ENCODE data around the gene ANXA6. TPM values are rescaled to one million over a fixed set of nuclear protein-coding genes. Genes with fewer than 3 reads are reported as not detected.
A peak's percentile ranks its signal among the peaks of the same experiment; 100 is the strongest.

ANXA6 gene
- total RNA-seq, 1 donor from 2014 or later: 224 TPM

GRCh38 chr5:151060742-151061141, 96.8 kb downstream of the ANXA6 start:
- peaks cover 9% of the 10 kb centered on the region for H3K4me1 Mint-ChIP-seq (ENCODE audit: unreplicated experiment)
- no peak overlapping the region for H3K4me3 Mint-ChIP-seq (ENCODE audit: unreplicated experiment)
- peaks cover 43% of the 10 kb centered on the region for H3K36me3 Mint-ChIP-seq (ENCODE audit: low read depth, unreplicated experiment)
- TF ChIP-seq CTCF (IDR thresholded peaks at IDR 0.05; ENCODE audit: unreplicated experiment): no peak
- H3K27ac Mint-ChIP-seq (ENCODE audit: unreplicated experiment): no peak overlapping the region
- no peaks in the 10 kb centered on the region for H3K9me3 Mint-ChIP-seq (ENCODE audit: unreplicated experiment)
- peaks cover 11% of the 10 kb centered on the region for H3K27me3 Mint-ChIP-seq (ENCODE audit: unreplicated experiment)
- DNase-seq (ENCODE audit: low spot score): no peak

DNA sequence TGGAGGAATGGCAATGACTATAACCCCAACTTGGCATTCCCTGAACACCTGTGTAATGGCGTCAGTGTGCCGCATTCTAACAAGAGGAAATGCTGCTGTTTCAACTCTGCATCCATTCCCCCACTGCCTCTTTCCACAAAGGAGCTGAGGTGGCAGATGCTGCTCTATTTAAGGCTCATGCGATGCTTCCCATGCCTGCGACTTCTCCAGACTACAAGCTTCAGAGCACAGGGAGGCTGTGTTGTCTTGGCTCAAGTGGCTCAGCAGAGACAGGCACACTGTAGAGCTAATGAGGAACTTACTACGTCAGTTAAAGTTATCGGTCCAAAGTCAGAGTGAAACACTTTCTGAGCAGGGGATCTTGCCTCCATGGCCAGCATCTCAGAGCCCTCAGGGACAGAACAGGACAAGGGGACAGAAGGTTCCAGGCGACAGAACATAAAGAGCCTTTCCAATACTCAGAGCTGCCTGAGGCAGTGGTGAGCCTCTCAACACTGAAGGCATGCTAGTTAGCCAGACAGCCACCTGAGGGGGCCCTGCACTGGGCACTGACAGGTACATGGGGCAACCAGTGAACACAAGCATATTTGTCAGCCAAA, 98.6 kb downstream of the ANXA6 start:
- Mint-ChIP-seq H3K36me3 (ENCODE audit: low read depth, unreplicated experiment) (peaks cover 53% of the 10 kb centered on the region), H3K4me3 (ENCODE audit: unreplicated experiment) (no peak overlapping the region), H3K9me3 (ENCODE audit: unreplicated experiment) (no peaks in the 10 kb centered on the region), H3K27me3 (ENCODE audit: unreplicated experiment) (peaks cover 11% of the 10 kb centered on the region), H3K27ac (ENCODE audit: unreplicated experiment) (no peak overlapping the region), H3K4me1 (ENCODE audit: unreplicated experiment) (peaks cover 9% of the 10 kb centered on the region)
- DNase-seq (ENCODE audit: low spot score): no peak
- TF ChIP-seq CTCF (IDR thresholded peaks at IDR 0.05; ENCODE audit: unreplicated experiment): no peak

GRCh38 chr5:151058301-151058700, 99.3 kb downstream of the ANXA6 start:
- Mint-ChIP-seq H3K27ac (ENCODE audit: unreplicated experiment) (no peak overlapping the region), H3K27me3 (ENCODE audit: unreplicated experiment) (peaks cover 9% of the 10 kb centered on the region), H3K9me3 (ENCODE audit: unreplicated experiment) (no peaks in the 10 kb centered on the region), H3K36me3 (ENCODE audit: low read depth, unreplicated experiment) (peaks cover 51% of the 10 kb centered on the region), H3K4me3 (ENCODE audit: unreplicated experiment) (no peak overlapping the region), H3K4me1 (ENCODE audit: unreplicated experiment) (peaks cover 9% of the 10 kb centered on the region)
- DNase-seq (ENCODE audit: low spot score): no peak
- TF ChIP-seq CTCF (IDR thresholded peaks at IDR 0.05; ENCODE audit: unreplicated experiment): peak; percentile 34

GRCh38 chr5:151056379-151057325, 100.9 kb downstream of the ANXA6 start:
- H3K4me3 Mint-ChIP-seq (ENCODE audit: unreplicated experiment): no peak overlapping the region
- H3K27me3 Mint-ChIP-seq (ENCODE audit: unreplicated experiment): peaks cover 13% of the 10 kb centered on the region
- peak overlapping the region; percentile 31 for H3K27ac Mint-ChIP-seq (ENCODE audit: unreplicated experiment)
- H3K9me3 Mint-ChIP-seq (ENCODE audit: unreplicated experiment): no peaks in the 10 kb centered on the region
- no peak for DNase-seq (ENCODE audit: low spot score)
- no peak for TF ChIP-seq CTCF (IDR thresholded peaks at IDR 0.05; ENCODE audit: unreplicated experiment)
- peaks cover 9% of the 10 kb centered on the region for H3K4me1 Mint-ChIP-seq (ENCODE audit: unreplicated experiment)
- peaks cover 43% of the 10 kb centered on the region for H3K36me3 Mint-ChIP-seq (ENCODE audit: low read depth, unreplicated experiment)

DNA sequence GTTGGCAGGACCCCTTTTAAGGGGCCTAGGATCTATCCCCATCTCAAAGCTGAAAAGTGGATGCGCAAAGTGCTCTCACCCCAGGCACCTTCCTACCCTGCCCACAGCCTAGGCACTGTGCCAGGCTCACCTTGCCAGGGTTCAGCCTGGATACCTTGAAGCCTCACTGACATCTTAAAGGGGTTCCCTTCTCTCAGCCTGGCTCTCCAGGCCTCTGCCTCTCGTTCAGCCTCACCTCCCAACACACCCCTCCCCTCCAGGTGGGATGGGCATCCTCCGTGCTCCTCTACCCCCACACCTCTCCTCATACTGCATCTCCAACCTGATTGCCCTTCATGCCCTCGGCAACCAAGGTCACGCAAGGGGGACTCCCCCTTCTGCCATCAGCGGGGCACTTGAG, 102.2 kb downstream of the ANXA6 start:
- no peak for DNase-seq (ENCODE audit: low spot score)
- Mint-ChIP-seq H3K9me3 (ENCODE audit: unreplicated experiment) (no peaks in the 10 kb centered on the region), H3K36me3 (ENCODE audit: low read depth, unreplicated experiment) (peaks cover 43% of the 10 kb centered on the region), H3K4me1 (ENCODE audit: unreplicated experiment) (peaks cover 9% of the 10 kb centered on the region), H3K4me3 (ENCODE audit: unreplicated experiment) (no peak overlapping the region), H3K27ac (ENCODE audit: unreplicated experiment) (no peak overlapping the region), H3K27me3 (ENCODE audit: unreplicated experiment) (peaks cover 11% of the 10 kb centered on the region)
- no peak for TF ChIP-seq CTCF (IDR thresholded peaks at IDR 0.05; ENCODE audit: unreplicated experiment)

All from endothelial cell (in vitro differentiated cells).